DND-41 (cell line): ENCODE data around the gene GRIK4.

ENCODE experiments used
- ATAC-seq: fragments of 200-7000 bp; cut with Tn5 transposase; 3 replicates; pipeline ENCODE4 v1.9.1; 2021; ENCODE audit warnings: low read depth; ENCODE audit not compliant: insufficient read depth
- DNase-seq: peaks from one replicate; pipeline ENCODE4 v3.0.0-alpha.2; 2020
- H2AFZ ChIP-seq: 2 replicates; pipeline ENCODE4 v1.6.0; 2012; ENCODE audit warnings: low read depth, low read length
- H3K27ac ChIP-seq: 2 replicates; pipeline ENCODE4 v1.5.1; 2012; ENCODE audit warnings: low read length, inconsistent platforms
- H3K27me3 ChIP-seq: fragments of 200-600 bp; sonication (generic); 2 replicates; pipeline ENCODE4 v1.6.0; 2012; ENCODE audit warnings: low read length, mild to moderate bottlenecking, inconsistent platforms; ENCODE audit not compliant: insufficient read depth, poor library complexity
- H3K36me3 ChIP-seq: 2 replicates; pipeline ENCODE4 v1.5.1; 2012; ENCODE audit warnings: low read length, inconsistent platforms; ENCODE audit not compliant: insufficient read depth
- H3K4me1 ChIP-seq: 2 replicates; pipeline ENCODE4 v1.5.1; 2012; ENCODE audit warnings: mild to moderate bottlenecking, low read length; ENCODE audit not compliant: insufficient read depth
- H3K4me2 ChIP-seq: 2 replicates; pipeline ENCODE4 v1.6.0; 2012; ENCODE audit warnings: mild to moderate bottlenecking, moderate library complexity, low read length, inconsistent platforms; ENCODE audit not compliant: insufficient read depth
- H3K4me3 ChIP-seq, 2 experiments: fragments of 200-600 bp in 1 of 2; shearing (Covaris generic) in 1 of 2; 2 replicates each; pipeline ENCODE4 v1.5.1; 2012 to 2016; ENCODE audit warnings: inconsistent platforms in 2 of 2, low read length in 2 of 2, mild to moderate bottlenecking in 2 of 2, low read depth in 1 of 2, moderate library complexity in 1 of 2
- H3K79me2 ChIP-seq: 2 replicates; pipeline ENCODE4 v1.6.0; 2012; ENCODE audit warnings: low read length, inconsistent platforms; ENCODE audit not compliant: insufficient read depth
- H3K9ac ChIP-seq: 2 replicates; pipeline ENCODE4 v1.6.0; 2012; ENCODE audit warnings: low read depth, mild to moderate bottlenecking, inconsistent platforms, low read length, moderate library complexity
- H3K9me3 ChIP-seq: 2 replicates; pipeline ENCODE4 v1.5.1; 2012; ENCODE audit warnings: low read length, moderate library complexity, mild to moderate bottlenecking, inconsistent platforms; ENCODE audit not compliant: insufficient read depth, severe bottlenecking
- H4K20me1 ChIP-seq: 2 replicates; pipeline ENCODE4 v1.6.0; 2012; ENCODE audit warnings: low read length; ENCODE audit not compliant: insufficient read depth
- EZH2 ChIP-seq: IDR thresholded peaks from 3 replicates; pipeline ENCODE4 v1.6.1; 2012; ENCODE audit warnings: borderline replicate concordance, low read depth, mild to moderate bottlenecking, moderate library complexity, low read length, inconsistent platforms; ENCODE audit not compliant: severe bottlenecking
- TF ChIP-seq, protein P1 (sequence below): IDR thresholded peaks from 2 replicates; pipeline ENCODE4 v1.5.1; 2012; ENCODE audit warnings: borderline replicate concordance, low read length, moderate library complexity, mild to moderate bottlenecking; ENCODE audit not compliant: poor library complexity, severe bottlenecking; ENCODE audit errors: extremely low read depth

Gene GRIK4

DNA sequence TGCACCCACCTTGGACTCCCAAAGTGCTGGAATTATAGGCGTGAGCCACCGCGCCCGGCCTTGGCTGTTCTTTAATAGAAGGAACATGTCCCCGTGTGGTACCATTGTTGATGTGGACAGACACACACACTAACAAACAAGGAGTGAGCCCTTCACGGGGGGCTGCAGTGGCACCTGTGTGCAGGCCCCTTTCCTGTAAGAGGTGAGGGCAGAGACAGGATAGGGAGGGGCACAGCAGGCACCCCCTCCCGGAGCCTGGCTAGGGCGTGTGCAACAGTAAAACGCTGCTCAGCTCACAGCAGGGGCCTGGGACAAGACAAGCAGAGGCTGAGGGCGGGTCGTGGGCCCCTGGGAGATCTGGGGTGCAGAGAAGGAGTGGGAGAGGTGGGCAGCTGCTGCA, 37.8 kb downstream of the GRIK4 start:
- TF ChIP-seq EZH2 = no peak
- TF ChIP-seq, protein P1, sequence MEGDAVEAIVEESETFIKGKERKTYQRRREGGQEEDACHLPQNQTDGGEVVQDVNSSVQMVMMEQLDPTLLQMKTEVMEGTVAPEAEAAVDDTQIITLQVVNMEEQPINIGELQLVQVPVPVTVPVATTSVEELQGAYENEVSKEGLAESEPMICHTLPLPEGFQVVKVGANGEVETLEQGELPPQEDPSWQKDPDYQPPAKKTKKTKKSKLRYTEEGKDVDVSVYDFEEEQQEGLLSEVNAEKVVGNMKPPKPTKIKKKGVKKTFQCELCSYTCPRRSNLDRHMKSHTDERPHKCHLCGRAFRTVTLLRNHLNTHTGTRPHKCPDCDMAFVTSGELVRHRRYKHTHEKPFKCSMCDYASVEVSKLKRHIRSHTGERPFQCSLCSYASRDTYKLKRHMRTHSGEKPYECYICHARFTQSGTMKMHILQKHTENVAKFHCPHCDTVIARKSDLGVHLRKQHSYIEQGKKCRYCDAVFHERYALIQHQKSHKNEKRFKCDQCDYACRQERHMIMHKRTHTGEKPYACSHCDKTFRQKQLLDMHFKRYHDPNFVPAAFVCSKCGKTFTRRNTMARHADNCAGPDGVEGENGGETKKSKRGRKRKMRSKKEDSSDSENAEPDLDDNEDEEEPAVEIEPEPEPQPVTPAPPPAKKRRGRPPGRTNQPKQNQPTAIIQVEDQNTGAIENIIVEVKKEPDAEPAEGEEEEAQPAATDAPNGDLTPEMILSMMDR = no peak
- Histone ChIP-seq H3K36me3 (no peaks in the 10 kb centered on the region), H3K27me3 (peaks cover 13% of the 10 kb centered on the region), H3K4me1 (no peaks in the 10 kb centered on the region), H3K4me3 (no peak overlapping the region), H3K4me2 (no peak overlapping the region), H3K9me3 (no peaks in the 10 kb centered on the region), H2AFZ (no peak overlapping the region), H4K20me1 (peaks cover 12% of the 10 kb centered on the region), H3K79me2 (no peaks in the 10 kb centered on the region), H3K27ac (no peak overlapping the region), H3K9ac (no peak overlapping the region)
- ATAC-seq (no peak), DNase-seq (no peak)

DNA sequence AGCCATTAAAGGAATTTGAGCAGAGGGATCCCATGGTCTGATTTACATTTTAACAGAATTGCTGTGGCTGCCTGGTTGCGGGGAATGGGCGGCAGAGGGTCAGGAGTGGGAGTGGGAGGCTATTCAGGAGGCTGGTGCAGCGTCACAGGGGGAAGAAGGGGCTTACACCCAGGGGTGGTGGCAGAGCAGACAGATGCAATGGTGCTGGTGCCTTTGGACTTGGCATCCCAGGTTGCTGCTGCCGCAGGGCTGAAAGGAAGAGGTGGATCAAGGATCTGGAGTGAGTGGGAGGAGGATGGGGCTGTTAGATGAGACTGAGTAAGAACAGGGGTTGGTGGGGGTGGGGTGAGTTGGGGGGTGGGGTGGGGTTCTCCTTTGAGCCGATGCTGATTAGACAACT, 38.5 kb downstream of the GRIK4 start:
- Histone ChIP-seq H3K36me3 (no peaks in the 10 kb centered on the region), H3K4me1 (no peaks in the 10 kb centered on the region), H4K20me1 (peaks cover 12% of the 10 kb centered on the region), H3K27ac (no peak overlapping the region), H3K4me2 (no peak overlapping the region), H3K9me3 (no peaks in the 10 kb centered on the region), H3K4me3 (no peak overlapping the region), H3K27me3 (peaks cover 13% of the 10 kb centered on the region), H2AFZ (no peak overlapping the region), H3K79me2 (no peaks in the 10 kb centered on the region), H3K9ac (no peak overlapping the region)
- no peak for ATAC-seq
- TF ChIP-seq, protein P1 = no peak
- TF ChIP-seq EZH2 = no peak
- DNase-seq = no peak

DNA sequence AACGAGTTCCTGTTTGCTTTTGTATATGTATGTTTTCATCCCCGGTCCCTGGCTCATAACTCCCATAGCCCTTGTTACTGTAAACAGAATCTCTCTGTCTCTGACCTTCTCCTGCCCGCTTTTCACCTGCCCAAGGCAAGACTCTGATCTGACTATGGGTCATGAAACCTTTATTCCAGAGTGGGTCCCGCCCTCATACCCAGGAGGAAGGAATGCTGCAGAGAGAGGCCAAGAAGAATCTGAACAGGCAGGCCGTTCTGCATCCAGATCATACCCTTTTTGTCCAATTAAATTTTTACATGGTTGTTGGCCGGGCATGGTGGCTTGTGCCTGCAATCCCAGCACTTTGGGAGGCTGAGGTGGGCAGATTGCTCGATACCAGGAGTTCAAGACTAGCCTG, 39.6 kb downstream of the GRIK4 start:
- Histone ChIP-seq H3K4me3 (no peak overlapping the region), H3K9me3 (no peaks in the 10 kb centered on the region), H2AFZ (no peak overlapping the region), H3K27me3 (peaks cover 13% of the 10 kb centered on the region), H3K36me3 (no peaks in the 10 kb centered on the region), H3K79me2 (no peaks in the 10 kb centered on the region), H3K4me1 (no peaks in the 10 kb centered on the region), H4K20me1 (peaks cover 12% of the 10 kb centered on the region), H3K4me2 (no peak overlapping the region), H3K9ac (no peak overlapping the region), H3K27ac (no peak overlapping the region)
- TF ChIP-seq EZH2 = no peak
- TF ChIP-seq, protein P1 = no peak
- no peak for DNase-seq
- ATAC-seq = no peak

DNA sequence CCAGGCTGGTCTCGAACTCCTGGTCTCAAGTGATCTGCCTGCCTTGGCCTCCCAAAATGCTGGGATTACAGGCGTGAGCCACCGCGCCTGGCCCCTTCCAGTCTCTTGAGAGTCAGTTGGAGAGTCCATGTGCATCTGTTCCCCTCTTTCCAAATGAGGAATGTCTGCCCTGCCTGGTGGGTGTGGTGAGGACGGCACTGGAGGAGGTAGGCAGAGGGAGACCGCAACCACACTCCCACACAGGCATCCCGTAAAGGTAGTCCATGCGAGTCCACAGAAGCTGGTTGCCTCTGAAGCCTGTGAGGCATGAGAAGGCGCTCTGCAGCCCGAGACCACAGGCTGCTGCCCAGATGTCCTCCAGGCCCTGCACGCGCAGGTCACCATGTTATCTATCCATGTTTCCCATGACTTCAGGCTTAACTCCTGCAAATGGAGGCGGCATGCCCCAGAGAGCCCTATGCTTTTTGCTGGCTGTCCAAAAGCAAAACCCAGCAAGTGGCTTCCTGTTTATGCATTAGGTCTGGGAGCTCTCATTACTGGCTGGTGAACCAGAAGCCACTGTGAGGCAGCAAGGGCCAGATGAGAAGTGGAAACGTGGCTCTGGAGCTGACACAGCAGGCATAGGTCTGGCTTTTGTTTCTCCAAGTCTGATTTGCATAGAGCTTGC, 43.4 kb downstream of the GRIK4 start:
- H3K27ac ChIP-seq = no peak overlapping the region
- no peaks in the 10 kb centered on the region for H3K79me2 ChIP-seq
- H3K4me2 ChIP-seq = no peak overlapping the region
- H3K4me1 ChIP-seq = no peaks in the 10 kb centered on the region
- ATAC-seq = no peak
- no peak overlapping the region for H3K9ac ChIP-seq
- no peak for DNase-seq
- H4K20me1 ChIP-seq = no peaks in the 10 kb centered on the region; the same call in 1 of the 2 replicates
- no peaks in the 10 kb centered on the region for H3K36me3 ChIP-seq
- no peaks in the 10 kb centered on the region for H3K9me3 ChIP-seq
- H3K4me3 ChIP-seq = no peak overlapping the region
- peaks cover 11% of the 10 kb centered on the region for H3K27me3 ChIP-seq
- TF ChIP-seq, protein P1 = no peak
- no peak for TF ChIP-seq EZH2
- no peak overlapping the region for H2AFZ ChIP-seq
